Measurements from ENCODE around the gene WDFY4.
A peak's percentile ranks its signal among the peaks of the same experiment; 100 is the strongest.

Gene WDFY4

DNA sequence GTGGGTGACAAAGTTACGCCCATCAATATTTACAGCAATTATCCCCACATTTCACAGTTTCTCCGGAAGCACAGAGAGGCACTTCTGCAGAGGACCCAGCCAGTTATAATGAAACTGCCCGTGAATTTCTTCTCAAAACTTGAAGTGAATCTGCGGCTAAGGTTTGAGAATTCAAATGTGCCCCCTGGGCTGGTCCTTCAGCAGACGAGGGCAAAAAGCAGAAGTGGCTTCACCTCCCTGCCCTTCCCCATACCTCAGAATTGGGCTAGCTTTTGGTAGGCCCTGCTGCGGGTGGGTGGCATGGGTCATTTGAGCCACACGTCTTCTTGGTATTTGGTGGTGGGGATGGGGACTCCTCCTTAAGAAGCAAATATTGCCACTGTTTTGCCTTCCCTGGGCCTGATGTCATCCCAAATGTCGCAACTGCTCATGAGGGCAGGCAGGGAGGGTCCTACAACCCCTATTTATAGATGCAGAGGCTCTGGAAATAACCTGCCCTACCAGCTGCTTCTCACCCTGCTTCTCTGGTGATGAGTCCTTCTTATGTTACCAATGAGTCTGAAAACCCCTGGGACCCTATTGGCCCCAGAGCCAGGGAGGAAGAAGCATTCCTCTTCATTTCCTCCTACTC is 16.6 kb upstream of the WDFY4 start:
- Histone ChIP-seq H3K4me1 (ENCODE audit: insufficient read depth, low read length) (no peaks in the 10 kb centered on the region), H3K36me3 (ENCODE audit: insufficient read depth, low read length) (no peaks in the 10 kb centered on the region), H3K9ac (ENCODE audit: low read depth, low read length) (no peak overlapping the region)

DNA sequence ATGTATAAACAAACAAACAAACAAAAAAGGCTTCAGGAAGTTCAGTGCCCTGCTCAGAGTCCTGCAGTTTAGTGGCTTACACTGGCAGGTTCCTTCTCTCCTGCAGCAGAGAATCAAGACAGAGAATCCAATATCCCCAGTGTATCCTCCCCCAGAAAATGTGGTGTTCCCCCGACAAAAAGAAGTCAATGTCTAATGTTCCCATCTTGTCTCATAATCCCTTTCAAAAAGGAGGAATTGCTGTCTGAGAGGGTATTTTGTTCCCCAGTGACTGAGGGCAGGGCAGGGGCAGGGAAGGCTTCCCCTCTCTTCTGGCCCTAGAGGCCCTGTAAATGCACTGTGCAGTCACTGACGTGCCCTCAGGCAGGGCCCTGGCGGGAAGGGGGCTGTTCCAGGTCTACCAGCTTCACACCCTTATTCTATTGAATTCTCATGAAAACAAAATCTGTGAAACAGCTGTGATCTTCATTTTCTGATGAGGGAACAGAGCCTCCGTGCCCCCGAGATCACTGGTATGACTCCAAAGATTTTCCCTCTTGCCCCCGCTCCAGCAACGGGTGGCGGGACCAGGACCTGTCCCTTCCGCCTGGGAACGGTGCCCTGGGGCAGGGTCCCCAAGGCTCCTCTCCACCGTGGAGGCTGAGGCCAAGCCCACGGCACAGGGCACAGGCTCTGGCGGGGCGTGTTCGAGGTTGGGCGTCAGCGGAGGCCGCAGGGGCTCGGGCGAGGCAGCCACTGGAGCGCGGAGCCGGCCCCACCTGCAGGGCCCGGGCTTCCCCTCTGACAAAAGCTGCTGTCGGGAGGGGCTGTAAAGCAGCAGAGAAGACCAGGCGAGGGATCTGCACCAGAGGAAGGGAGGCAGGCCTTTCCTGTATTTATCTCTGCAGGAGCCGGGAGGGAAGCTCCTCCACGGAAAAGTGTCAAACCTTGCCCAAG is 13.4 kb upstream of the WDFY4 start:
- Histone ChIP-seq H3K36me3 (ENCODE audit: insufficient read depth, low read length) (no peaks in the 10 kb centered on the region), H3K9ac (ENCODE audit: low read depth, low read length) (peak overlapping the region; percentile 59; the same call in 1 of the 2 replicates)

More for the DNA sequence above, 16.6 kb upstream of the WDFY4 start:
- H3K9me3 ChIP-seq (ENCODE audit: control insufficient read depth, insufficient read depth, low read length), result no peaks in the 10 kb centered on the region

GRCh38 chr10:48671914-48672595 is 12.6 kb upstream of the WDFY4 start:
- no peaks in the 10 kb centered on the region for H3K4me1 ChIP-seq (ENCODE audit: insufficient read depth, low read length)
- no peaks in the 10 kb centered on the region for H3K36me3 ChIP-seq (ENCODE audit: insufficient read depth, low read length)
- H3K9ac ChIP-seq (ENCODE audit: low read depth, low read length), result peak overlapping the region; percentile 59; the same call in 1 of the 2 replicates
- no peaks in the 10 kb centered on the region for H3K9me3 ChIP-seq (ENCODE audit: control insufficient read depth, insufficient read depth, low read length)

More for the DNA sequence above, 13.4 kb upstream of the WDFY4 start:
- H3K9me3 ChIP-seq (ENCODE audit: control insufficient read depth, insufficient read depth, low read length), result no peaks in the 10 kb centered on the region
- H3K4me1 ChIP-seq (ENCODE audit: insufficient read depth, low read length), result no peaks in the 10 kb centered on the region

GRCh38 chr10:48672596-48673265 is 11.9 kb upstream of the WDFY4 start:
- H3K9me3 ChIP-seq (ENCODE audit: control insufficient read depth, insufficient read depth, low read length), result 0 out of 2 replicates have a peak, but pooled peaks cover 4% of the 10 kb centered on the region
- H3K9ac ChIP-seq (ENCODE audit: low read depth, low read length), result no peak overlapping the region

GRCh38 chr10:48677625-48678024 is 7.0 kb upstream of the WDFY4 start:
- H3K9ac ChIP-seq (ENCODE audit: low read depth, low read length), result no peak overlapping the region
- H3K4me1 ChIP-seq (ENCODE audit: insufficient read depth, low read length), result no peaks in the 10 kb centered on the region
- H3K9me3 ChIP-seq (ENCODE audit: control insufficient read depth, insufficient read depth, low read length), result 0 out of 2 replicates have a peak, but pooled peaks cover 4% of the 10 kb centered on the region
- H3K36me3 ChIP-seq (ENCODE audit: insufficient read depth, low read length), result no peaks in the 10 kb centered on the region

More at GRCh38 chr10:48672596-48673265, 11.9 kb upstream of the WDFY4 start:
- no peaks in the 10 kb centered on the region for H3K36me3 ChIP-seq (ENCODE audit: insufficient read depth, low read length)
- no peaks in the 10 kb centered on the region for H3K4me1 ChIP-seq (ENCODE audit: insufficient read depth, low read length)

- H3K4me1 ChIP-seq (ENCODE audit: insufficient read depth, low read length), result no peaks in the 10 kb centered on the region
- H3K9me3 ChIP-seq (ENCODE audit: control insufficient read depth, insufficient read depth, low read length), result 0 out of 2 replicates have a peak, but pooled peaks cover 4% of the 10 kb centered on the region
- H3K36me3 ChIP-seq (ENCODE audit: insufficient read depth, low read length), result no peaks in the 10 kb centered on the region
- H3K9ac ChIP-seq (ENCODE audit: low read depth, low read length), result no peak overlapping the region
Measured at GRCh38 chr10:48678041-48678440, 6.6 kb upstream of the WDFY4 start.

DNA sequence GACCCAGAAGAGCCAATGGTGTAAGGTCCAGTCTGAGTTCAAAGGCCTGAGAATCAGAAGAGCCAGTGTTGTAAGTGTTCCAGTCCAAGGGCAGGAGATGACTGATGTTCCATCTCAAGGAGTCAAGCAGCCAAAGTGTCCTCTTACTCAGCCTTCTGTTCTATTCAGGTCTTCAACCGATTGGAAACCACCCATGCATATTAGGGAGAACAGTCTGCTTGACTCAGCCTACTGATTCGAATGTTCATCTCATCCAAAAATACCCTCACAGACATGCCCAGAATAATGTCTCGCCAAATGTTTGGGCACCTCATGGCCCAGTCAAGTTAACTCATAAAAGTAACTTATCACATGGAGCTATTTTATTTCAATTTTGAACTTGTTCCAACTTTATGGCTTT is 2.9 kb upstream of the WDFY4 start:
- H3K36me3 ChIP-seq (ENCODE audit: insufficient read depth, low read length), result no peaks in the 10 kb centered on the region
- H3K9me3 ChIP-seq (ENCODE audit: control insufficient read depth, insufficient read depth, low read length), result 0 out of 2 replicates have a peak, but pooled peaks cover 4% of the 10 kb centered on the region
- no peaks in the 10 kb centered on the region for H3K4me1 ChIP-seq (ENCODE audit: insufficient read depth, low read length)
- no peak overlapping the region for H3K9ac ChIP-seq (ENCODE audit: low read depth, low read length)

DNA sequence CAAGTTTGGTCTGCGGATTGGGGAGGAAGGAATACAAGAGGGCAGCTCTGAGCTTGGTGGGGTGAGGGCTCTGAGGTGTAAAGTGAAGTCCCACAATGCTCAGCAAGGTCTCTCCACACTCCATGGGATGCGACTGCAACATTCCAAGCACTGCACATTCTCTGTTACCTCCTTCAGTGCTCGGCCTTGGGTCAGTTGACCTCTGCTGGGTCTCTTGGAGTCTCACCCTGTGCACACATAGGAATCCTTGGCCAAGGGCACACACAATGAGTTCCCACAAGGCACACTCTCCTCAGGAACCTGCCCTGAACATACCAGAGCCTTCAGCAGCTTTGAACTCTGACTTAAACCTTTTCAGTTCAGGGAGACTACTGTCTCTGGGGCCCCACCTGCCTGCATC is 2.4 kb upstream of the WDFY4 start:
- 0 out of 2 replicates have a peak, but pooled peaks cover 4% of the 10 kb centered on the region for H3K9me3 ChIP-seq (ENCODE audit: control insufficient read depth, insufficient read depth, low read length)
- no peaks in the 10 kb centered on the region for H3K4me1 ChIP-seq (ENCODE audit: insufficient read depth, low read length)
- no peaks in the 10 kb centered on the region for H3K36me3 ChIP-seq (ENCODE audit: insufficient read depth, low read length)
- H3K9ac ChIP-seq (ENCODE audit: low read depth, low read length), result no peak overlapping the region

GRCh38 chr10:48683424-48683823 is 1.2 kb upstream of the WDFY4 start:
- Histone ChIP-seq H3K36me3 (ENCODE audit: insufficient read depth, low read length) (no peaks in the 10 kb centered on the region), H3K4me1 (ENCODE audit: insufficient read depth, low read length) (no peaks in the 10 kb centered on the region), H3K9ac (ENCODE audit: low read depth, low read length) (no peak overlapping the region), H3K9me3 (ENCODE audit: control insufficient read depth, insufficient read depth, low read length) (no peaks in the 10 kb centered on the region)

GRCh38 chr10:48683868-48684267 is 805 bp upstream of the WDFY4 start:
- Histone ChIP-seq H3K4me1 (ENCODE audit: insufficient read depth, low read length) (no peaks in the 10 kb centered on the region), H3K9me3 (ENCODE audit: control insufficient read depth, insufficient read depth, low read length) (no peaks in the 10 kb centered on the region), H3K9ac (ENCODE audit: low read depth, low read length) (no peak overlapping the region), H3K36me3 (ENCODE audit: insufficient read depth, low read length) (no peaks in the 10 kb centered on the region)

GRCh38 chr10:48684463-48684791 is 246 bp upstream of the WDFY4 start:
- no peaks in the 10 kb centered on the region for H3K4me1 ChIP-seq (ENCODE audit: insufficient read depth, low read length)
- H3K36me3 ChIP-seq (ENCODE audit: insufficient read depth, low read length), result no peaks in the 10 kb centered on the region
- no peaks in the 10 kb centered on the region for H3K9me3 ChIP-seq (ENCODE audit: control insufficient read depth, insufficient read depth, low read length)
- H3K9ac ChIP-seq (ENCODE audit: low read depth, low read length), result no peak overlapping the region

DNA sequence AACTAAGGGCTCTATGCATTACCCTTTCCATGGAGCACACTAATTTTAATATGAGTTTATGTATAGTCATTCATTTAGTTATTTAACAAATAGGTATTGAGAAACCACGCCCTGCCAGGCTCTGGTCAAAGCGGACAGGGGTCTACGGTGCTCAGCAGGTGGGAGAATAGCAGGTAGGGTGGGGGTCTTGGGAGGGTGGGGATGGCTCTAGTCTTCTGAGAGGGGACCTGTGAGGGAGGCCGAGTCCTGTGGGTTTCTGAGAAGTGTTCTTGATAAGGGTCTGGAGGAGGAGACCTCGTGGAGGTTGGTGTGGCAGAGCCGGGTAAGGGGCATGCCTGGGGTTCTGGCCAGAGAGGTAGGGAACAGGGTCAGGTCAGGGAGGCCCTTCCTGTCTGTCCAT is 1.1 kb downstream of the WDFY4 start:
- H3K4me1 ChIP-seq (ENCODE audit: insufficient read depth, low read length), result no peaks in the 10 kb centered on the region
- H3K9ac ChIP-seq (ENCODE audit: low read depth, low read length), result no peak overlapping the region

GRCh38 chr10:48690791-48691660 is 6.4 kb downstream of the WDFY4 start:
- H3K4me1 ChIP-seq (ENCODE audit: insufficient read depth, low read length), result 0 out of 2 replicates have a peak, but pooled peaks cover 5% of the 10 kb centered on the region
- H3K9me3 ChIP-seq (ENCODE audit: control insufficient read depth, insufficient read depth, low read length), result no peaks in the 10 kb centered on the region
- no peak overlapping the region for H3K9ac ChIP-seq (ENCODE audit: low read depth, low read length)
- H3K36me3 ChIP-seq (ENCODE audit: insufficient read depth, low read length), result no peaks in the 10 kb centered on the region

More for the DNA sequence above, 1.1 kb downstream of the WDFY4 start:
- Histone ChIP-seq H3K36me3 (ENCODE audit: insufficient read depth, low read length) (no peaks in the 10 kb centered on the region), H3K9me3 (ENCODE audit: control insufficient read depth, insufficient read depth, low read length) (no peaks in the 10 kb centered on the region)
